Measurements from ENCODE around the gene CSF3R. TPM values are rescaled to one million over a fixed set of nuclear protein-coding genes. Genes with fewer than 3 reads are reported as not detected.

CSF3R gene
- total RNA-seq, 2 experiments from 2014 or later = not detected

- H4K20me1 ChIP-seq (ENCODE audit: insufficient read depth, low read length) = no peaks in the 10 kb centered on the region
- ChIA-PET POLR2A (interaction anchor here (1.5 kb wide), 1 partner anchor 25 kb away, joined by 3 read pairs; no protein-coding TSS in a partner anchor), CTCF (ENCODE audit: unreplicated experiment) (no interaction called here)
- H3K9me3 ChIP-seq (ENCODE audit: low read length) = no peaks in the 10 kb centered on the region
- TF ChIP-seq CTCF (conservative IDR thresholded peaks at IDR 0.05; ENCODE audit: low read length) (no peak), EZH2phosphoT487 (IDR thresholded peaks at IDR 0.05; ENCODE audit: borderline replicate concordance, low read depth, low read length) (no peak)
- intact Hi-C loops (cut with micrococcal nuclease; ENCODE audit: unreplicated experiment) = no loop called here
- no TSS peak for BruUV-seq (replicated peaks)
- H3K9me2 ChIP-seq (ENCODE audit: insufficient read depth, low read length) = no peaks in the 10 kb centered on the region
- DNase-seq (ENCODE audit: low spot score) = no peak
- H3K36me3 ChIP-seq (ENCODE audit: insufficient read depth, low read length) = peaks cover 50% of the 10 kb centered on the region
- no peak overlapping the region for H3K4me3 ChIP-seq (ENCODE audit: low read depth, low read length, poor library complexity, severe bottlenecking)
- H3K27ac ChIP-seq (ENCODE audit: low read depth, low read length, poor library complexity, severe bottlenecking) = no peak overlapping the region
- H2AFZ ChIP-seq (ENCODE audit: low read length) = no peak overlapping the region
- no peak overlapping the region for H3K4me2 ChIP-seq (ENCODE audit: low read length)
- peaks cover 9% of the 10 kb centered on the region for H3K4me1 ChIP-seq (ENCODE audit: insufficient read depth, low read length, poor library complexity, severe bottlenecking)
- H3K79me2 ChIP-seq (ENCODE audit: insufficient read depth, low read depth, low read length) = no peaks in the 10 kb centered on the region
Measured at GRCh38 chr1:36453600-36454388, 28.9 kb downstream of the CSF3R start.

- intact Hi-C loops (cut with micrococcal nuclease; ENCODE audit: unreplicated experiment) = no loop called here
- Histone ChIP-seq H4K20me1 (ENCODE audit: insufficient read depth, low read length) (no peaks in the 10 kb centered on the region), H3K79me2 (ENCODE audit: insufficient read depth, low read depth, low read length) (no peaks in the 10 kb centered on the region), H3K9me2 (ENCODE audit: insufficient read depth, low read length) (no peaks in the 10 kb centered on the region), H3K4me2 (ENCODE audit: low read length) (no peak overlapping the region), H3K4me3 (ENCODE audit: low read depth, low read length, poor library complexity, severe bottlenecking) (no peak overlapping the region), H3K27ac (ENCODE audit: low read depth, low read length, poor library complexity, severe bottlenecking) (no peak overlapping the region), H3K36me3 (ENCODE audit: insufficient read depth, low read length) (peaks cover 42% of the 10 kb centered on the region), H3K9me3 (ENCODE audit: low read length) (no peaks in the 10 kb centered on the region), H3K4me1 (ENCODE audit: insufficient read depth, low read length, poor library complexity, severe bottlenecking) (peaks cover 9% of the 10 kb centered on the region), H2AFZ (ENCODE audit: low read length) (no peak overlapping the region)
- BruUV-seq (replicated peaks) = no TSS peak
- TF ChIP-seq EZH2phosphoT487 (IDR thresholded peaks at IDR 0.05; ENCODE audit: borderline replicate concordance, low read depth, low read length) = no peak
- no peak for TF ChIP-seq CTCF (conservative IDR thresholded peaks at IDR 0.05; ENCODE audit: low read length)
- POLR2A ChIA-PET = no interaction called here
- CTCF ChIA-PET (ENCODE audit: unreplicated experiment) = no interaction called here
- DNase-seq (ENCODE audit: low spot score) = no peak
Measured at GRCh38 chr1:36453051-36453450, 29.7 kb downstream of the CSF3R start.

DNA sequence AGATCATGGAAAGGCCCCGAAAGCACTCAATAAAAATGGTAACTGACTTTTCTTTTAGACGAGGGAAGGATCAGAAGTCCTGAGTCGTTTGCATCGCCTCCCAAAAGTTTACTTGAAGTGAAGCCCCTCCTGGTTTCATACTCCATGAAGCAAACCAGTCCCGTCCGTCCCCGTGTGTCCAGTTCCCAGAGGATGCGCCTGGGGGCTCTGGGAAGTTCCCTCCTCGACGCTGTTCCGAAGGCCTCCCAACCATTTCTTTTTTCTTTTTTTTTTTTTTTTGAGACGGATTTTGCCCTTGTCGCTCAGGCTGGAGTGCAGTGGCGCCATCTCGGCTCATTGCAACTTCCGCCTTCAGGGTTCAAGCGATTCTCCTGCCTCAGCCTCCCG is 31.8 kb downstream of the CSF3R start:
- ChIA-PET CTCF (ENCODE audit: unreplicated experiment) (no interaction called here), POLR2A (interaction anchor here (0.6 to 1.3 kb wide), 6 partner anchors 16 to 676 kb away, joined by 3 to 5 read pairs (median 4); no protein-coding TSS in a partner anchor)
- BruUV-seq (replicated peaks) = TSS peak; percentile 94
- Histone ChIP-seq H3K36me3 (ENCODE audit: insufficient read depth, low read length) (peaks cover 23% of the 10 kb centered on the region), H3K9me2 (ENCODE audit: insufficient read depth, low read length) (no peaks in the 10 kb centered on the region), H3K4me2 (ENCODE audit: low read length) (peak overlapping the region; percentile 88), H3K27ac (ENCODE audit: low read depth, low read length, poor library complexity, severe bottlenecking) (peak overlapping the region; percentile 26), H4K20me1 (ENCODE audit: insufficient read depth, low read length) (no peaks in the 10 kb centered on the region), H2AFZ (ENCODE audit: low read length) (peak overlapping the region; percentile 96), H3K4me3 (ENCODE audit: low read depth, low read length, poor library complexity, severe bottlenecking) (peak overlapping the region; percentile 75), H3K9me3 (ENCODE audit: low read length) (no peaks in the 10 kb centered on the region), H3K4me1 (ENCODE audit: insufficient read depth, low read length, poor library complexity, severe bottlenecking) (peaks cover 9% of the 10 kb centered on the region), H3K79me2 (ENCODE audit: insufficient read depth, low read depth, low read length) (no peaks in the 10 kb centered on the region)
- TF ChIP-seq CTCF (conservative IDR thresholded peaks at IDR 0.05; ENCODE audit: low read length) = no peak
- TF ChIP-seq EZH2phosphoT487 (IDR thresholded peaks at IDR 0.05; ENCODE audit: borderline replicate concordance, low read depth, low read length) = no peak
- intact Hi-C loops (cut with micrococcal nuclease; ENCODE audit: unreplicated experiment) = no loop called here
- DNase-seq (ENCODE audit: low spot score) = no peak

Data from OCI-LY7 (cell line).